K562 (cell line): ENCODE data around the gene CERS6. TPM values are rescaled to one million over a fixed set of nuclear protein-coding genes. Genes with fewer than 3 reads are reported as not detected.

ENCODE experiments used
- ARHGAP35 ChIP-seq: fragments of 450-650 bp; IDR thresholded peaks from 2 replicates; pipeline ENCODE4 v1.6.1; 2018; ENCODE audit not compliant: partially characterized antibody
- BACH1 ChIP-seq: fragments of 200-800 bp; sonication (Bioruptor generic); IDR thresholded peaks from 2 replicates; pipeline ENCODE4 v1.6.1; 2016; ENCODE audit warnings: missing genetic modification characterization, missing compliant biosample characterization
- CBX1 ChIP-seq: sonication (generic); IDR thresholded peaks from 2 replicates; pipeline ENCODE4 v1.6.1; 2016; ENCODE audit warnings: antibody characterized with exemption, low read depth, mild to moderate bottlenecking
- EP300 ChIP-seq: IDR thresholded peaks from 2 replicates; pipeline ENCODE4 v1.6.1; 2012; ENCODE audit warnings: low read length, improper control_type of control experiment
- ETV5 ChIP-seq: sonication (generic); formaldehyde crosslinking; IDR thresholded peaks from 2 replicates; pipeline ENCODE4 v1.4.0; 2020; ENCODE audit warnings: low read depth, mild to moderate bottlenecking, missing genetic modification reagents
- NFXL1 ChIP-seq: fragments of 450-650 bp; formaldehyde crosslinking; IDR thresholded peaks from 2 replicates; pipeline ENCODE4 v1.4.0; 2021; ENCODE audit warnings: mild to moderate bottlenecking
- RUNX1 ChIP-seq: sonication (generic); IDR thresholded peaks from 2 replicates; pipeline ENCODE4 v1.6.1; 2016; ENCODE audit warnings: antibody characterized with exemption, low read depth
- SAFB ChIP-seq: fragments of 200-400 bp; formaldehyde crosslinking; IDR thresholded peaks from 2 replicates; pipeline ENCODE4 v1.6.1; 2017; ENCODE audit warnings: low read depth, low read length, borderline replicate concordance
- SMARCA5 ChIP-seq: fragments of 450-650 bp; IDR thresholded peaks from 2 replicates; pipeline ENCODE4 v1.6.1; 2016
- SRSF9 ChIP-seq: fragments of 200-400 bp; formaldehyde crosslinking; IDR thresholded peaks from 2 replicates; pipeline ENCODE4 v1.6.1; 2017; ENCODE audit warnings: low read depth, low read length, borderline replicate concordance
- TFAM ChIP-seq: fragments of 250-450 bp; sonication (Bioruptor Pico); conservative IDR thresholded peaks from 2 replicates; pipeline ENCODE4 v1.5.0; 2021; ENCODE audit warnings: mild to moderate bottlenecking, moderate library complexity
- U2AF1 ChIP-seq: fragments of 200-400 bp; formaldehyde crosslinking; optimal IDR thresholded peaks from 2 replicates; pipeline ENCODE3; 2017; ENCODE audit warnings: mild to moderate bottlenecking, low read depth, low read length, moderate library complexity
- ZKSCAN8 ChIP-seq: fragments of 200-800 bp; sonication (Bioruptor generic); IDR thresholded peaks from 2 replicates; pipeline ENCODE4 v1.6.1; 2016; ENCODE audit warnings: missing genetic modification characterization, missing compliant biosample characterization
- ZNF184 ChIP-seq: sonication (generic); formaldehyde crosslinking; IDR thresholded peaks from 2 replicates; pipeline ENCODE4 v1.5.0; 2020; ENCODE audit warnings: missing genetic modification reagents
- ZNF232 ChIP-seq: sonication (generic); formaldehyde crosslinking; IDR thresholded peaks from 2 replicates; pipeline ENCODE4 v1.8.0; 2022; ENCODE audit warnings: mild to moderate bottlenecking, missing genetic modification reagents
- ZNF589 ChIP-seq: fragments of 200-800 bp; sonication (Bioruptor generic); IDR thresholded peaks from 2 replicates; pipeline ENCODE4 v1.6.1; 2016; ENCODE audit warnings: low read depth, missing genetic modification characterization, missing compliant biosample characterization
- ZNF717 ChIP-seq: fragments of 250-450 bp; sonication (Bioruptor Pico); IDR thresholded peaks from 2 replicates; pipeline ENCODE4 v1.5.0; 2021
- polyA plus RNA-seq, 8 experiments: library from polyadenylated mRNA; depleted of rRNA in 4 of 8; stranded (reverse) in 5 of 8; unstranded in 3 of 8; fragments of >200 nt; fragmentation: Nextera tagmentation in 2 of 8; fragmentation: Illumina TruSeq in 1 of 8; extraction: Ambion mirVana in 2 of 8; extraction: Trizol in 1 of 8; gene quantifications; 2 replicates each; pipeline versions ENCODE4 v1.2.1 to v1.2.3, GENCODE V29; 2011 to 2014; ENCODE audit warnings: inconsistent platforms in 1 of 8, missing spikeins in 1 of 8
- total RNA-seq, 7 experiments: library from RNA; depleted of rRNA in 6 of 7; stranded (reverse); fragments of >200 nt in 6 of 7; fragmentation: Illumina TruSeq in 2 of 7; extraction: Trizol in 2 of 7; gene quantifications; 2 replicates each; pipeline versions ENCODE4 v1.2.1 to v1.2.3, GENCODE V29; 2011 to 2021; ENCODE audit warnings: low replicate concordance in 1 of 7
- TF ChIP-seq, protein P1 (sequence below): fragments of 250-450 bp; sonication (Bioruptor Pico); IDR thresholded peaks from 2 replicates; pipeline ENCODE4 v1.4.0; 2020
- TF ChIP-seq, protein P2 (sequence below): fragments of 250-450 bp; sonication (Bioruptor Pico); IDR thresholded peaks from 2 replicates; pipeline ENCODE4 v1.5.0; 2021
- TF ChIP-seq, protein P3 (sequence below): fragments of 250-450 bp; sonication (Bioruptor Pico); IDR thresholded peaks from 2 replicates; pipeline ENCODE4 v1.9.0; 2021; ENCODE audit warnings: mild to moderate bottlenecking
- TF ChIP-seq, protein P4 (sequence below): fragments of 250-450 bp; sonication (Bioruptor Pico); IDR thresholded peaks from 2 replicates; pipeline ENCODE4 v1.8.0; 2022; ENCODE audit warnings: inconsistent platforms
- TF ChIP-seq, protein P5 (sequence below): fragments of 450-650 bp; IDR thresholded peaks from 2 replicates; pipeline ENCODE4 v1.6.1; 2018; ENCODE audit not compliant: partially characterized antibody

Gene CERS6
- total and polyA plus RNA-seq, 9 of the 15 experiments (the other 6 are each of a cell fraction or from before 2014, with no cell fraction given), result 1.6 to 13.6 (median 11.4) TPM

DNA sequence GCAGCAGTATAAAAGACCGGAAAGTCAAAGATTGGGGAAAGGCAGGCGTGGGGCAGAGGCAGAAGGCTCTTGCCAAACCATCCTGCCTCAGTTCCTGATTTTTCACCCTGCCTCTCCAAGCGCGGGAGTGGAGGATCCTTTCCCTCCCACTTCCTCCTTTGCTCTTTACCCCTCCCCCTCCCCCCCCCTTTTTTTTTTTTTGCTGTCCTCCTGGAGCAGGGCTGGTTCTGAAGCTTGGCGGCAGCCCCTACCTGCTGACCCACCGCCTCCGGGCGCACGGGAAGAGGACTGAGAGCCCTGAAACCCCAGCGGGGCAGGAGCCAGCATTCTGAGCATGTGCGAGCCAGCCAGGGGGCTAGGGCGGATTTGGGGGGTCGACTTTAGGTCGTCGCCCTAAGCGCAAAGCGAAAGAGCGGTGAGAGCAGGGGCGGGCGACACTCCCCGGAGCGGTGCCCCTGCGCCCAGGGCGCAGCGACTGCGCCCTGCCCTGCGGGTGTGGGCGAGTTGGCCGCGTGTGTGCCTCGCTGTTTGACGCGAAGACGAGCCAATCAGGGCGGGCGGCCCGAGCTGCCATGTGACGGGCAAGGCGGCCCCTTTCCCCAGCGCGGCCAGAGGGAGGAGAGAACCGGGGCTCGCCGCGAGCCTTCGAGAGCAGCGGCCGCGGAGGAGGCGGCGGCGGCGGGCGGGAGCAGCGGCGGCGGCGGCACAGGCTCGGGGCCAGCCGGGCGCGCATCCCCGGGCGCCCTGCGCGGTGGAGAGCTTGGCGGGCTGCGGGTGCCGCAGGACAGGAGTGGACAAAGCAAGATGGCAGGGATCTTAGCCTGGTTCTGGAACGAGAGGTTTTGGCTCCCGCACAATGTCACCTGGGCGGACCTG, at the start of gene CERS6 (continued):
- no peak for TF ChIP-seq ZNF589 (CRISPR knock-in tag)
- TF ChIP-seq, protein P1, sequence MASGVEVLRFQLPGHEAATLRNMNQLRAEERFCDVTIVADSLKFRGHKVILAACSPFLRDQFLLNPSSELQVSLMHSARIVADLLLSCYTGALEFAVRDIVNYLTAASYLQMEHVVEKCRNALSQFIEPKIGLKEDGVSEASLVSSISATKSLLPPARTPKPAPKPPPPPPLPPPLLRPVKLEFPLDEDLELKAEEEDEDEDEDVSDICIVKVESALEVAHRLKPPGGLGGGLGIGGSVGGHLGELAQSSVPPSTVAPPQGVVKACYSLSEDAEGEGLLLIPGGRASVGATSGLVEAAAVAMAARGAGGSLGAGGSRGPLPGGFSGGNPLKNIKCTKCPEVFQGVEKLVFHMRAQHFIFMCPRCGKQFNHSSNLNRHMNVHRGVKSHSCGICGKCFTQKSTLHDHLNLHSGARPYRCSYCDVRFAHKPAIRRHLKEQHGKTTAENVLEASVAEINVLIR (CRISPR knock-in tag), result 0 out of 2 replicates have a peak, but pooled peaks have one; percentile 13
- 0 out of 2 replicates have a peak, but pooled peaks have one; percentile 18 for TF ChIP-seq ETV5 (CRISPR knock-in tag)
- TF ChIP-seq, protein P2, sequence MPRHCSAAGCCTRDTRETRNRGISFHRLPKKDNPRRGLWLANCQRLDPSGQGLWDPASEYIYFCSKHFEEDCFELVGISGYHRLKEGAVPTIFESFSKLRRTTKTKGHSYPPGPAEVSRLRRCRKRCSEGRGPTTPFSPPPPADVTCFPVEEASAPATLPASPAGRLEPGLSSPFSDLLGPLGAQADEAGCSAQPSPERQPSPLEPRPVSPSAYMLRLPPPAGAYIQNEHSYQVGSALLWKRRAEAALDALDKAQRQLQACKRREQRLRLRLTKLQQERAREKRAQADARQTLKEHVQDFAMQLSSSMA (CRISPR knock-in tag), result no peak
- TF ChIP-seq TFAM (CRISPR knock-in tag), result no peak
- no peak for TF ChIP-seq SRSF9
- TF ChIP-seq ARHGAP35, result no peak
- no peak for TF ChIP-seq SMARCA5
- TF ChIP-seq, protein P3, sequence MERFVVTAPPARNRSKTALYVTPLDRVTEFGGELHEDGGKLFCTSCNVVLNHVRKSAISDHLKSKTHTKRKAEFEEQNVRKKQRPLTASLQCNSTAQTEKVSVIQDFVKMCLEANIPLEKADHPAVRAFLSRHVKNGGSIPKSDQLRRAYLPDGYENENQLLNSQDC (CRISPR knock-in tag), result no peak
- TF ChIP-seq ZNF232, result peak; percentile 97
- no peak for TF ChIP-seq SAFB
- TF ChIP-seq ZNF184 (CRISPR knock-in tag), result no peak
- 0 out of 2 replicates have a peak, but pooled peaks have one; percentile 80 for TF ChIP-seq CBX1
- TF ChIP-seq, protein P4, sequence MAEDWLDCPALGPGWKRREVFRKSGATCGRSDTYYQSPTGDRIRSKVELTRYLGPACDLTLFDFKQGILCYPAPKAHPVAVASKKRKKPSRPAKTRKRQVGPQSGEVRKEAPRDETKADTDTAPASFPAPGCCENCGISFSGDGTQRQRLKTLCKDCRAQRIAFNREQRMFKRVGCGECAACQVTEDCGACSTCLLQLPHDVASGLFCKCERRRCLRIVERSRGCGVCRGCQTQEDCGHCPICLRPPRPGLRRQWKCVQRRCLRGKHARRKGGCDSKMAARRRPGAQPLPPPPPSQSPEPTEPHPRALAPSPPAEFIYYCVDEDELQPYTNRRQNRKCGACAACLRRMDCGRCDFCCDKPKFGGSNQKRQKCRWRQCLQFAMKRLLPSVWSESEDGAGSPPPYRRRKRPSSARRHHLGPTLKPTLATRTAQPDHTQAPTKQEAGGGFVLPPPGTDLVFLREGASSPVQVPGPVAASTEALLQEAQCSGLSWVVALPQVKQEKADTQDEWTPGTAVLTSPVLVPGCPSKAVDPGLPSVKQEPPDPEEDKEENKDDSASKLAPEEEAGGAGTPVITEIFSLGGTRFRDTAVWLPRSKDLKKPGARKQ (CRISPR knock-in tag), result no peak
- TF ChIP-seq NFXL1 (CRISPR knock-in tag), result no peak
- TF ChIP-seq ZKSCAN8 (CRISPR knock-in tag), result no peak
- peak; percentile 76 for TF ChIP-seq U2AF1
- no peak for TF ChIP-seq ZNF717 (CRISPR knock-in tag)
- TF ChIP-seq EP300, result no peak; the same call in 1 of the 2 replicates
- TF ChIP-seq BACH1 (tag), result no peak
- TF ChIP-seq, protein P5, sequence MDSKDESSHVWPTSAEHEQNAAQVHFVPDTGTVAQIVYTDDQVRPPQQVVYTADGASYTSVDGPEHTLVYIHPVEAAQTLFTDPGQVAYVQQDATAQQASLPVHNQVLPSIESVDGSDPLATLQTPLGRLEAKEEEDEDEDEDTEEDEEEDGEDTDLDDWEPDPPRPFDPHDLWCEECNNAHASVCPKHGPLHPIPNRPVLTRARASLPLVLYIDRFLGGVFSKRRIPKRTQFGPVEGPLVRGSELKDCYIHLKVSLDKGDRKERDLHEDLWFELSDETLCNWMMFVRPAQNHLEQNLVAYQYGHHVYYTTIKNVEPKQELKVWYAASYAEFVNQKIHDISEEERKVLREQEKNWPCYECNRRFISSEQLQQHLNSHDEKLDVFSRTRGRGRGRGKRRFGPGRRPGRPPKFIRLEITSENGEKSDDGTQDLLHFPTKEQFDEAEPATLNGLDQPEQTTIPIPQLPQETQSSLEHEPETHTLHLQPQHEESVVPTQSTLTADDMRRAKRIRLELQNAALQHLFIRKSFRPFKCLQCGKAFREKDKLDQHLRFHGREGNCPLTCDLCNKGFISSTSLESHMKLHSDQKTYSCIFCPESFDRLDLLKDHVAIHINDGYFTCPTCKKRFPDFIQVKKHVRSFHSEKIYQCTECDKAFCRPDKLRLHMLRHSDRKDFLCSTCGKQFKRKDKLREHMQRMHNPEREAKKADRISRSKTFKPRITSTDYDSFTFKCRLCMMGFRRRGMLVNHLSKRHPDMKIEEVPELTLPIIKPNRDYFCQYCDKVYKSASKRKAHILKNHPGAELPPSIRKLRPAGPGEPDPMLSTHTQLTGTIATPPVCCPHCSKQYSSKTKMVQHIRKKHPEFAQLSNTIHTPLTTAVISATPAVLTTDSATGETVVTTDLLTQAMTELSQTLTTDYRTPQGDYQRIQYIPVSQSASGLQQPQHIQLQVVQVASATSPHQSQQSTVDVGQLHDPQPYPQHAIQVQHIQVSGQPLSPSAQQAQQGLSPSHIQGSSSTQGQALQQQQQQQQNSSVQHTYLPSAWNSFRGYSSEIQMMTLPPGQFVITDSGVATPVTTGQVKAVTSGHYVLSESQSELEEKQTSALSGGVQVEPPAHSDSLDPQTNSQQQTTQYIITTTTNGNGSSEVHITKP, result no peak
- no peak for TF ChIP-seq RUNX1
